Activated CD8-positive, alpha-beta memory T cell treated with anti-CD3 and anti-CD28 coated beads for 1 hour (primary cell): ENCODE results near the gene TTLL9.
"Not testable (repeated sequence)": the region's sequence is repeated elsewhere in the genome, so short reads cannot be mapped to it uniquely, and the experiment has no call there.

Source experiments
- DNase-seq, 2 donors: peaks; one replicate each; pipeline ENCODE4 v3.0.0-alpha.2; 2020; ENCODE audit warnings: low read depth in 1 of 2; ENCODE audit errors: extremely low read depth in 1 of 2

Gene TTLL9, protein sequence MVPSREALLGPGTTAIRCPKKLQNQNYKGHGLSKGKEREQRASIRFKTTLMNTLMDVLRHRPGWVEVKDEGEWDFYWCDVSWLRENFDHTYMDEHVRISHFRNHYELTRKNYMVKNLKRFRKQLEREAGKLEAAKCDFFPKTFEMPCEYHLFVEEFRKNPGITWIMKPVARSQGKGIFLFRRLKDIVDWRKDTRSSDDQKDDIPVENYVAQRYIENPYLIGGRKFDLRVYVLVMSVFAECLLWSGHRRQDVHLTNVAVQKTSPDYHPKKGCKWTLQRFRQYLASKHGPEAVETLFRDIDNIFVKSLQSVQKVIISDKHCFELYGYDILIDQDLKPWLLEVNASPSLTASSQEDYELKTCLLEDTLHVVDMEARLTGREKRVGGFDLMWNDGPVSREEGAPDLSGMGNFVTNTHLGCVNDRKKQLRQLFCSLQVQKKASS

DNA sequence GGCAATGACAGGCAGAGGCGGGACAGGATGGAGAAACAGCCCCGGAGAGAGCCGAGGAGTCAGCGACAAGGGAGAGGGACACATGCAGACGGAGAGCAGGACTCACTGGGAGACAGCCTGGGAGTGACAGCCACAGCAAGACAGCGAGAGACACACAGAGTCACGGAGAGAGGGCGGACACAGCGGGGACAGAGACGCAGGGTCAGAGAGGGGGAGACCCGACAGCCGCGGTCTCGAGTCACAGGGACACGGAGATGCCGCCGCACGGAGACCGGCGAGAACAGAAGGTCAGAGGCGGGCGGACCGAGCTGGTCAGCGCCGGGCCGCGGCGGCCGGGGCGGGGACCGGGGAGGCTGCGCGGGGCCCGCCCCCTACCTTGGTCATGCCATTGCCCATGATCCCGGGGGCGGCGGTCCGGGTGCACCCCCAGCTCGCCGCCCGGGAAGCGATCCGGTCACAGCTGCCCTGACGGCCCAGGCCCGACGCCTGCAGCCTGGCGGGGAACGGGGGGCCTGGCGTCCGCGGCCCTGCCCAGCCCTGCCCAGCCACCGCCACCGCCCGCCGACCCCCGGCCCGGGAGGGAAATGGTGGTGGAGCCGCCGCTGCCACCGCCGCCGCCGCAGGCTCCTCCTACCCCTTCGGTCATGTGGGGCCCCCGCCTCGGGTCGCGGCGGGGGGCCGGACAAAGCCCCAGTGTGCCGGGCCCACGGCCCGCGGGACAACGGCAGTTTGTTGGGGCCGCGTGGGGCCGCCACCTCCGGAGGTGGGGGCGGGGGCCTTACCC lies at the start of gene TTLL9, which contains the start of gene DUSP15:
Gene TTLL9, plus strand, starts transcription at position 693 of the 784 bp plus-strand sequence. CDS start 493 bp downstream, outside the sequence.
Gene DUSP15, minus strand, starts transcription at position 586 of the 784 bp plus-strand sequence. Its CDS starts 190 bp downstream, at position 396.
- no peak for DNase-seq

- DNase-seq = no peak
Measured at GRCh38 chr20:31821427-31821826, 49.0 kb upstream of the TTLL9 start.

- DNase-seq = peak; percentile 36 to 73
Measured at GRCh38 chr20:31822421-31823330, 47.8 kb upstream of the TTLL9 start.

GRCh38 chr20:31823360-31824124 lies 46.9 kb upstream of the TTLL9 start:
- DNase-seq = no peak

- DNase-seq = no peak
Measured at GRCh38 chr20:31824125-31824485, 46.3 kb upstream of the TTLL9 start.

DNA sequence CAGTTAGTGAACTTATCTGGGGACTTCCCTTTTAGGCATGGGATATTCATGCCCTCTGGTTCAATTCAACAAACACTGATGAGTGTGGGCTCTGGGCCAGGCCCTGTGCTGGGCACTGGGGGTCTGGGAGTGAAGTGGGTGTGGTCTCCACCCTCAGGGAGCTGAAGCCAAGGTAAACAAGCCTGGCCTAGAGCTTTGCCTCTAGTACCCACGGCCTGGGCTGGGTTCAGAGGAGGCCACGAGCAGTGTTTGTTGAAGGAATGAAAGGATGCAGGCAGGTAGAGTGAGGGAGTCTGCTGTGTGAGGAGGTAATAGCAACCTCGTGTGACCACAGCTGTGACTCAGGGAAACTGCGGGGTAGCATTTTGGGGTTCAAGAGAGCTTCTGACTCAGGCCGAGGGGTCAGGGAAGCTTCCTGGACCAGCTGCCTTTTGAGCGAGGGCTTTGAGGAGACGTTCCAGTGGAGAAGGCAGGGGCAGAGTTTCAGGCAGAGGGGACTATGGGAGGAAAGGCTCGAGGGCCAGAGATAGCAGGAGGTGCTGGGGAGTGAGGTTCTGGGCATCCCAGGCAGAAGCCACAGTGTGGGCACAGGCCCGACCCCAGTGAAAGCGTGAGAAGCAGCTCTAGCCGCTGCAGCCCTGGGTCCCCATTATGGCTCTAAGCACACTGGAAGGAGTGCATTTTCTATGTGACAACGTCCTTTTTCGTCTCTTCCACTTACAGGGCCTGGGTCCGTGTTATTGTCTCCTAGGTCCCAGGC lies 45.7 kb upstream of the TTLL9 start:
- no peak for DNase-seq

DNA sequence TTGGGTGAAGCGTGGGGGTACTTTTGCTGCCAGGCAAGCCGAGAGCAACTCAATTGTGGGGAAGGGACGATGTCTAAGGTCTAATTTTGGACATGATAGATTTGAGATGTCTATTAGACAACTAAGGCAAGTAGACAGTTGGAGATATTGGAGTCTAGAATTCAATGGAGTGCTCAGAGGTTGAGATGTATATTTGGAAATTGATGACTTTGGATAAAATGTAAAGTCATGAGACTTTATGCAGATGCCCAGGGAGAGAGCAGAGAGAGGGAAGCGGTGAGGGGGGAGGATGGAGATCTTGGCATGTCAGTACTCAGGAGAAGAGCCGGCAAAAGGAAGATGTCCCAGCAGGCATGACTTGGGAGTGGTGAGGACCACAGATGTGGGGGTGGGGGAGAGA lies 44.4 kb upstream of the TTLL9 start:
- no peak for DNase-seq

DNA sequence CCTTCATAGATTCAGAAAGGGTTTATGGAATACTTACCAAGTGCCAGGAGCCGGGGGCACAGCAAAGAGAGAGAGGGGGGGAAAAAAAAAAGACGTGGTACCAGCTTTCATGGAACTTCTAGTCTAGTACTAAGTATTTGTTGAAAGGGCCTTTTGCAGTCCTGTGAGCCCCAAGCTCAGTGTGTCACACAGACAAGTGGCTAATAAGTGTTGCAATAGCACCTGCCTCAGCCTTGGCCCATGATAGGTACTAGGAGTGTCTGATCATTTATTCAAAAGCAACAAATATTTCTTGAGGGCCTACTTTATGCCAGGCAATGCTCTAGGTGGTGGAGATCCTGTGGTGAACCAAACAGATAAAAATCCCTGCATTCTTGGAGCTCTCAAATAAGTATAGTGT lies 43.4 kb upstream of the TTLL9 start:
- no peak for DNase-seq

- not testable (repeated sequence) for DNase-seq
Measured at GRCh38 chr20:31828016-31828415, 42.4 kb upstream of the TTLL9 start.

- DNase-seq = no peak
Measured at GRCh38 chr20:31829731-31830130, 40.7 kb upstream of the TTLL9 start.

DNA sequence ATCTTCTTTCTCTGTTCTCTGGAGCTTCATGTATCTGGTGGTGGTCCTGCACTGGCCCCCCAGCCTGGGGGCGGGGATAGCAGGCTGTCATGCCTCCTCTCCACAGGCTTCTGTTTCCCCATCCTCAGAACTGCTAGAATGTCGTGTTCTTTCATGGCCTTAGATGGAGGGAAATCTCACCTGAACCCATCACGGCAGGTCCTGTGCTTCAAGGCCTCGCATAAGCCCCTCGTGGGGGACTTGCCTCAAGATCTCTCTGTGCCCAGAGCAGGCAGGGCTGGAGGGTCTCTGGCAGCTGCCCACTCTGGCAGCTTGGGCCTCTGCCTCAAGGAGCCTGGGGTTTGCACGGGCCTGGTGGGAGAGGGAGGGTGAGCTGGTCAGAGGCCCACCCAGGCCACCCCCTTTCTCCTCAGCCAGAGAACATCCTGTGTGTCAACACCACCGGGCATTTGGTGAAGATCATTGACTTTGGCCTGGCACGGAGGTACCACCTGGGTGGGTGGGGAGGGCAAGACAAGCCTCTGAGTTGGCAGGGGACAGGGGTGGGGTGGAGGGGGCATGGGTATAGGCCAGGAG lies 39.9 kb upstream of the TTLL9 start:
- DNase-seq = no peak

- DNase-seq = no peak
Measured at GRCh38 chr20:31831211-31831610, 39.2 kb upstream of the TTLL9 start.

DNA sequence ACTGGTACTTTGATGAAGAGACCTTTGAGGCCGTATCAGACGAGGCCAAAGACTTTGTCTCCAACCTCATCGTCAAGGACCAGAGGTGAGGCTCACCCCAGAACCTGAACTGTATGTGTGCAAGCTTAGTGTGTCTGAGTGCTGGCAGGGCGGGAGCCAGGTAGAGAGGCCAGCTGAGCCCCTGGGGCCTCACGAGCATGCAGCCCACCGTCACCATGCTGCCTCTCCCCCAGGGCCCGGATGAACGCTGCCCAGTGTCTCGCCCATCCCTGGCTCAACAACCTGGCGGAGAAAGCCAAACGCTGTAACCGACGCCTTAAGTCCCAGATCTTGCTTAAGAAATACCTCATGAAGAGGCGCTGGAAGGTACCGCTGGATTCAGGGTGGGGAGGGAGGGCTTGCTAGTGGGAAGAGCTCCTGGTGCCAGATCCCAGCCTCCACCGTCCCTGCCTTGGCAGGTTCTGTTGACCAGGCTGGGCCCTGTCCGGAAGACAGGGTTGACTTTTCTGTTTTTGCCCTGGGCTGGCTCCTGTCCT lies 38.6 kb upstream of the TTLL9 start:
- no peak for DNase-seq

GRCh38 chr20:31833130-31833930 lies 37.1 kb upstream of the TTLL9 start:
- peak in 1 of 2 donors; percentile 47 for DNase-seq

GRCh38 chr20:31833931-31834521 lies 36.4 kb upstream of the TTLL9 start:
- no peak for DNase-seq

DNA sequence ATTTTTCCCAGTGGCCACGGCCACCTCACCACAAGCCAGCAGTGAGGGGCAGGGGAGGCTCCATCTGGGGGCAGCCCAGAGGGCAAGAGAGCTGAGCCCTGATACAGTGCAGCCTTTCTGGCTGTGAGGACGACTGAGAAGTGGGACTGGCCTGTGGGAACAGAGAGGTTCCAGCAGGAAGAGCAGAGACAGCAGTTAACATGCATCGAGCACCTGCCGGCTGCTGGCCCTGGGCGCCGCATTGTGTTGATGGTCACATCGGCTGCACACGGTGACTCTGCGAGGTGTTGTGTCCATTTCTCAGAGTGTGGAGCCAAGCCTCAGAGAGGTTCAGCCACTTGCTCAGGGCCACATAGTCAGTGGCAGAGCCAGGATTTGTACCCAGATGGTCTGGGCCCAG lies 34.9 kb upstream of the TTLL9 start:
- DNase-seq = no peak

DNA sequence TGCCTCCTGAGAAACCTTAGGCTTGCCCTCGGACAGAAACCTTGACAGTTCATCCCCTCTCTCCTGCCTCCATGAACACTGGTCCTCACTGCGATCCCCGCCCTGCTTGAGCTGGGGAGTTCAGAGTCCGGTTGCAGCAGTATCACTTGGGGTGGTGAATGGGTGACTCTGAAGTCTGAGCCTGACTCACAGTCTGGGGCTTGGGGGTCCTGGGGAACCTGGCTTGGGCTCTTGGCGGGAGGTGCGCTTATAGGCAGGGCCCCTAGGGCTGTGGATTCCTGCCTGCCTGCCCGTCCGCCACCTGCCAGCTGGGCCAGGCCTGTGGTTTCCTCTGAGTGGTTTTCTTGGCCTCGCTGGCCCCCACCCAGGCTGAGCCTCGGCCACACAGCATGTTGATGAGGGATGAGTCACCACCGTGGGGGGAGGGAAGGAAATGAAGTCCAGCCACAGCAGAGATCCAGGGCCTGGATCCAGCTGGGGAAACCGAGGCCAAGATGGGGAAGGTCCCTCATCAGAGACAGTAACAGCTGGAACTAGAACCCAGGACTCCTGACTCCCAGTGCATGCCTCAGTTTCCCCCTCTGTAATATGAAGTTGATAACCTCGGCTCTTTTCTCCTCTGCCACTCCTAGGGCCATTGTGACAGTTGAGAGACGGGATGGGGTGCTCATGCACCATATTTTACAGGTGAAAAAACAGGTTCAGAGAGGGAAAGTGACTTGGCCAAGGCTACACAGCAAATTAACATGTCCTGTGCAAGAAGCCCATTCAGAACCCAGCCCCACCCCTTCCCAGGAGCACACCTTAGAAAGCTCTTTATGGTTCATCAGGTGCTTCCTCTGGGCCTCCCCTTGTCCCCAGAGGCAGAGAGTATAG lies 34.2 kb upstream of the TTLL9 start:
- no peak for DNase-seq
